ENCODE measurements around the gene SCUBE1. TPM values are rescaled to one million over a fixed set of nuclear protein-coding genes. Genes with fewer than 3 reads are reported as not detected.

The SCUBE1 gene
- total and polyA plus RNA-seq, 2 experiments from 2014 or later, result 0.81 to 3.2 TPM

GRCh38 chr22:43213962-43214361 lies 129.2 kb downstream of the SCUBE1 start (continued):
- no peak for TF ChIP-seq ZNF462 (CRISPR knock-in tag; IDR thresholded peaks at IDR 0.05)

GRCh38 chr22:43213051-43213450 lies 130.1 kb downstream of the SCUBE1 start:
- Histone ChIP-seq H3K9me2 (ENCODE audit: insufficient read depth) (no peaks in the 10 kb centered on the region), H3K4me2 (peak overlapping the region; percentile 62; the same call in 1 of the 2 replicates), H3K79me2 (replicated peaks; ENCODE audit: insufficient read depth) (no peaks in the 10 kb centered on the region), H3F3A (replicated peaks; ENCODE audit: low read depth) (0 out of 2 replicates have a peak, but pooled peaks cover 4% of the 10 kb centered on the region), H3K27me3 (ENCODE audit: insufficient read depth) (no peaks in the 10 kb centered on the region), H3K4me1 (ENCODE audit: insufficient read depth) (peaks cover 4% of the 10 kb centered on the region; the same call in 1 of the 2 replicates), H3K27ac (ENCODE audit: low read depth) (no peak overlapping the region), H4K20me1 (replicated peaks; ENCODE audit: insufficient read depth) (no peaks in the 10 kb centered on the region), H3K4me3 (peak overlapping the region; percentile 14; the same call in 1 of the 2 replicates), H2AFZ (peak overlapping the region; percentile 85; the same call in 1 of the 2 replicates), H3K36me3 (ENCODE audit: insufficient read depth) (no peaks in the 10 kb centered on the region)
- Mint-ChIP-seq H3K4me3 (no peak overlapping the region), H3K27me3 (ENCODE audit: insufficient read depth, low read depth, poor library complexity) (peaks cover 20% of the 10 kb centered on the region), H3K9me3 (no peaks in the 10 kb centered on the region), H3K4me1 (peaks cover 19% of the 10 kb centered on the region), H3K36me3 (ENCODE audit: low read depth) (no peaks in the 10 kb centered on the region; the same call in 2 of the 3 replicates), H3K27ac (no peak overlapping the region)
- ATAC-seq (peak; percentile 89), DNase-seq (ENCODE audit: low spot score) (peak; percentile 61)
- no peak for TF ChIP-seq ZNF331 (CRISPR knock-in tag; IDR thresholded peaks at IDR 0.05; ENCODE audit: low read depth)
- TF ChIP-seq JUNB (IDR thresholded peaks at IDR 0.05; ENCODE audit: unreplicated experiment), result no peak
- no peak for TF ChIP-seq STAT1 (IDR thresholded peaks at IDR 0.05; ENCODE audit: unreplicated experiment)
